Measurements from ENCODE around the gene FAM199X.
"Not testable (repeated sequence)": the region's sequence is repeated elsewhere in the genome, so short reads cannot be mapped to it uniquely, and the experiment has no call there.

The FAM199X gene

DNA sequence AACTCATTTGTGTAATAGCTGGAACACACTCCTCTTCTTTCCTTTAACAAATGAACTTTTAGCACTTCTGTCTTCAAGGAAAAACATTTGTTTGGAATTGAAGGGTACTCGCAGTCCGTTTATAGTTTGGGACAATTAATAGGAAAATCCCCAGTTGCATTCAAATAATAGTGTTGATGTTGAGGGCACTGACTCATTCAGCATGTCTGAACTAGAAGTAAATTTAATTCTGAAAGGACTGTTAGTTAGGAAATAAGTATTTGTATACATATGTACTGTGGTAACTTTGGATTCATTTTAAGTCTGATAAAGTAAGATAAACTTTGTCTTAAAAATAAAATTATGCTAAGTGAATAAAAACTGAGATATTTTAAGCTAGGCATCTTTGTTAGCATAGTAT is 27.2 kb downstream of the FAM199X start:
- no peak for DNase-seq

GRCh38 chrX:104195013-104195412 is 28.8 kb downstream of the FAM199X start:
- DNase-seq = no peak

DNA sequence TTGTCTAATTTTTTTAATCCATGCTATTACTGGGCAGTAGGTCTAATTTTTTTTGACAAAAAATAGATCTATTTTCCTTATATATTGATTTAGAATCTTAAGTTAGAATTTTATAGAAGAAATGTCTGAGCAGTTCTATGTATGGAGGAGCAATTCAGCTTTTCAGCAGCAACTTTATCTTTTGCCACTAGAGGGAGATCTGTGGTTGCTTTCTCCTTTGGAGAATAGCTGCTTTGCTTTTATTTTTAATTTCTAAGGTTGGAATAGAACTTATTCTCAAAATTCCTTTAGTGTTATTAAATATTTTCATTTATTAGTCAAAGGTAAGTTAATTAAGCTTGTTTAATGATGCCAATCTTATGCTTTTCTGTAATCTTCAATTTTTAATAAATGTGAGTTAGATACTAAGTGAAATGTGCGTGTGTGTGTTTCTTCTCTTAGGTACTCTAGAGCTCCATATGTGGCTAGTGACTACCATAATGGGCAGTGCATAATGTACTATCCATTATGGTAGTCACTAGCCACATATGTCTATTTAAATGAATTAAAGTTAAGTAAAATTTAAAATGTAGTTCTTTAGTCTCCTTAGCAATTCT is 29.3 kb downstream of the FAM199X start:
- DNase-seq = peak; percentile 31

GRCh38 chrX:104205548-104205947 is 39.3 kb downstream of the FAM199X start:
- no peak for DNase-seq

DNA sequence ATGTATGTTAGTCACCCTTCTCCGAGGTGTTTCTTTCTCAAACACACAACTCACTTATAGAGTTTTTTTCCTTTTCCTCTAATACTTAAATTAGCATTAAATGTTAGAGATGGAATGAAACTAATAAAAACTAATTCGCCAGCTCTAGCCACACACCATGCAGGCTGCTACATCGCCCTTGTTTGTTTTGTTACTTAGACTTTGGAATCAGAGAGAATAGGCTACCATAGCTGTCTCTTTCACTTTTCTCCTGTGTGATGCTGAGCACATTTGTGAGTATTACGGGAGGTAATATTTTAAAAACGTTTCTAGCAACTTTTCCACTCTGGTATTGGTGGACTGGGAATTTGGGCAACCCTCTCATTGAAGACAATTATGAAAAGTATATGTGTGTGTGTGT is 44.9 kb downstream of the FAM199X start:
- DNase-seq = no peak

GRCh38 chrX:104230060-104230459 is 63.8 kb downstream of the FAM199X start:
- DNase-seq = not testable (repeated sequence)

All from NCI-H1694 treated with DMSO at 0.1 percent for 48 hours (cell line).